HFF-Myc (cell line): ENCODE measurements around the gene TANC1.

Experiments used
- DNase-seq: peaks from one replicate; pipeline ENCODE4 v3.0.0-alpha.2; 2011; ENCODE audit warnings: low read depth; ENCODE audit errors: extremely low read depth
- H3K4me3 ChIP-seq: replicated peaks from 2 replicates; pipeline ENCODE4 v1.5.1; 2011; ENCODE audit warnings: low read depth, mild to moderate bottlenecking, control low read depth, low read length
- CTCF ChIP-seq: IDR thresholded peaks from 2 replicates; pipeline ENCODE4 v1.5.1; 2012; ENCODE audit warnings: mild to moderate bottlenecking, low read depth, low read length, control low read depth; ENCODE audit errors: missing control alignments

Gene TANC1

GRCh38 chr2:159217676-159218075, 249.2 kb downstream of the TANC1 start:
- H3K4me3 ChIP-seq = no peak overlapping the region
- TF ChIP-seq CTCF = no peak
- DNase-seq = no peak

- no peak overlapping the region for H3K4me3 ChIP-seq
- no peak for TF ChIP-seq CTCF
- DNase-seq = no peak
These were observed 249.9 kb downstream of the TANC1 start for GRCh38 chr2:159218389-159218788.

- no peak for DNase-seq
- TF ChIP-seq CTCF = no peak
- H3K4me3 ChIP-seq = no peak overlapping the region
These were observed 251.1 kb downstream of the TANC1 start for GRCh38 chr2:159219394-159219998.

- H3K4me3 ChIP-seq = no peak overlapping the region
- no peak for TF ChIP-seq CTCF
- no peak for DNase-seq
These were observed 255.8 kb downstream of the TANC1 start for GRCh38 chr2:159224061-159224813.

GRCh38 chr2:159225025-159226016, 256.9 kb downstream of the TANC1 start:
- no peak for TF ChIP-seq CTCF
- no peak for DNase-seq

GRCh38 chr2:159226059-159226461, 257.6 kb downstream of the TANC1 start:
- H3K4me3 ChIP-seq = no peak overlapping the region
- TF ChIP-seq CTCF = no peak
- DNase-seq = no peak

More at GRCh38 chr2:159225025-159226016, 256.9 kb downstream of the TANC1 start:
- H3K4me3 ChIP-seq = no peak overlapping the region
